PC-3 (cell line): ENCODE results near the gene DNAL4. TPM values are rescaled to one million over a fixed set of nuclear protein-coding genes. Genes with fewer than 3 reads are reported as not detected.

ENCODE experiments used
- ATAC-seq: fragments of 200-7000 bp; cut with Tn5 transposase; 2 replicates; pipeline ENCODE4 v1.9.1; 2020; ENCODE audit warnings: mild to moderate bottlenecking, moderate library complexity
- BruUV-seq: library from RNA; stranded (reverse); fragments of 400-500 nt; replicated peaks from 2 replicates; lab custom pipeline; 2021; lab: Mats Ljungman, UMichigan
- CTCF ChIA-PET: fragments of 300-600 bp; sonication (Branson Sonifier 250); formaldehyde crosslinking; loops from one replicate; lab custom pipeline; 2022; ENCODE audit warnings: antibody characterized with exemption; lab: Charles Lee
- POLR2A ChIA-PET: fragments of 300-600 bp; sonication (Branson Sonifier 250); formaldehyde crosslinking; loops from one replicate; lab custom pipeline; 2022; ENCODE audit warnings: antibody characterized with exemption; ENCODE audit not compliant: unreplicated experiment; lab: Charles Lee
- DNase-seq: peaks from one replicate; pipeline ENCODE4 v3.0.0-alpha.2; 2015
- H2AFZ ChIP-seq: fragments of 300-600 bp; sonication (generic); 2 replicates; pipeline ENCODE4 v1.6.0; 2016; ENCODE audit warnings: antibody characterized with exemption, low read length
- H3F3A ChIP-seq: fragments of 300-600 bp; sonication (generic); one replicate; pipeline ENCODE4 v1.6.0; 2017; ENCODE audit warnings: antibody characterized with exemption, low read length, control low read depth, mild to moderate bottlenecking; ENCODE audit not compliant: unreplicated experiment
- H3K27ac ChIP-seq: fragments of 300-600 bp; sonication (generic); 2 replicates; pipeline ENCODE4 v1.5.1; 2016; ENCODE audit warnings: mild to moderate bottlenecking, low read length
- H3K27me3 ChIP-seq: fragments of 300-600 bp; sonication (generic); 2 replicates; pipeline ENCODE4 v1.6.1; 2016; ENCODE audit warnings: low read length, mixed read lengths
- H3K36me3 ChIP-seq: fragments of 300-600 bp; sonication (generic); 2 replicates; pipeline ENCODE4 v1.6.1; 2016; ENCODE audit warnings: low read depth, mixed run types, low read length, mixed read lengths
- H3K4me1 ChIP-seq: fragments of 300-600 bp; sonication (generic); 2 replicates; pipeline ENCODE4 v1.5.1; 2016; ENCODE audit warnings: low read length; ENCODE audit not compliant: insufficient read depth
- H3K4me2 ChIP-seq: fragments of 300-600 bp; sonication (generic); 2 replicates; pipeline ENCODE4 v1.6.0; 2016; ENCODE audit warnings: low read length
- H3K4me3 ChIP-seq: fragments of 300-600 bp; sonication (generic); 2 replicates; pipeline ENCODE4 v1.5.1; 2016; ENCODE audit warnings: mild to moderate bottlenecking, low read length, mixed read lengths
- H3K79me2 ChIP-seq: fragments of 300-600 bp; sonication (generic); 2 replicates; pipeline ENCODE4 v1.6.1; 2017; ENCODE audit warnings: low read length, mixed read lengths
- H3K9ac ChIP-seq: fragments of 300-600 bp; sonication (generic); 2 replicates; pipeline ENCODE4 v1.6.0; 2016; ENCODE audit warnings: mild to moderate bottlenecking, low read length
- H3K9me2 ChIP-seq: fragments of 300-600 bp; sonication (generic); replicated peaks from 2 replicates; pipeline ENCODE4 v1.6.1; 2016; ENCODE audit warnings: mixed run types, low read length, mixed read lengths
- H3K9me3 ChIP-seq: fragments of 300-600 bp; sonication (generic); 2 replicates; pipeline ENCODE4 v1.6.1; 2016; ENCODE audit warnings: low read length, mixed read lengths
- H4K20me1 ChIP-seq: fragments of 300-600 bp; sonication (generic); 2 replicates; pipeline ENCODE4 v1.6.1; 2016; ENCODE audit warnings: low read length, mixed read lengths
- EZH2 ChIP-seq: fragments of 300-600 bp; sonication (generic); IDR thresholded peaks from one replicate; pipeline ENCODE4 v1.6.1; 2017; ENCODE audit warnings: antibody characterized with exemption, mild to moderate bottlenecking, low read length; ENCODE audit not compliant: unreplicated experiment
- EZH2phosphoT487 ChIP-seq: fragments of 300-600 bp; sonication (generic); IDR thresholded peaks from 2 replicates; pipeline ENCODE4 v1.6.1; 2018; ENCODE audit warnings: mild to moderate bottlenecking, antibody characterized with exemption, low read length, borderline replicate concordance
- intact Hi-C: fragments of 100-400 bp; cut with micrococcal nuclease; formaldehyde crosslinking; loops from 2 replicates; pipeline ENCODE4 v1.9.0; 2023
- total RNA-seq: library from RNA; depleted of rRNA; stranded (reverse); fragments of >200 nt; gene quantifications from 2 replicates; pipeline ENCODE4 v1.2.3, GENCODE V29; 2014
- TF ChIP-seq, protein P1 (sequence below): fragments of 300-600 bp; sonication (generic); conservative IDR thresholded peaks from 2 replicates; pipeline ENCODE4 v1.5.1; 2017; ENCODE audit warnings: antibody characterized with exemption, low read depth, mild to moderate bottlenecking, low read length

DNAL4 gene
- total RNA-seq, 1 experiment from 2014 or later, result 22.5 TPM

DNA sequence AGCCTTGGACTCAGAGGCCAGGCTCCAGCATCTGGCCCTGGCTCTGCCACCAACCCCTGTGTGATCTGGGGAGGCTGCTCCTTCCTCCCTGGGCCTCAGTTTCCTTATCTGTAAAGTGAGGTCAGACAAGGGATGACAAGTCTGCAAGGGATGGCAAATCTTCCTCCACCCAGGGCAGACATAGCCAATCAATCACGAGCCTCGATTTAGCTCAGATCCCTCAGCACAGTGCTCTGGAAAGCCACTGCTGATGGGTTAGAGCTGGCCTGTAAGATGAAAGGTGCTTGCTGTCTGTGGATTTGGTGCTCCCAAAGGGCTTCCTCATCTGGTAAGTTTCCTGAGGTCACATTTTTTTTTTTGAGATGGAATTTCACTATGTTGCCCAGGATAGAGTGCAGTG is 29.7 kb upstream of the DNAL4 start:
- H3K4me2 ChIP-seq, result no peak overlapping the region
- H3K9ac ChIP-seq, result no peak overlapping the region
- no peak overlapping the region for H3K4me3 ChIP-seq
- no peaks in the 10 kb centered on the region for H3K9me2 ChIP-seq
- H3K4me1 ChIP-seq, result no peaks in the 10 kb centered on the region
- no peaks in the 10 kb centered on the region for H3K79me2 ChIP-seq
- no peaks in the 10 kb centered on the region for H4K20me1 ChIP-seq
- no TSS peak for BruUV-seq
- no peaks in the 10 kb centered on the region for H3K36me3 ChIP-seq
- H3F3A ChIP-seq, result no peaks in the 10 kb centered on the region
- ATAC-seq (no peak), DNase-seq (no peak)
- CTCF ChIA-PET, result interaction anchor here (0.6 kb wide), 1 partner anchor 32 kb away, joined by 4 read pairs; no protein-coding TSS in a partner anchor
- H3K9me3 ChIP-seq, result no peaks in the 10 kb centered on the region
- TF ChIP-seq, protein P1, sequence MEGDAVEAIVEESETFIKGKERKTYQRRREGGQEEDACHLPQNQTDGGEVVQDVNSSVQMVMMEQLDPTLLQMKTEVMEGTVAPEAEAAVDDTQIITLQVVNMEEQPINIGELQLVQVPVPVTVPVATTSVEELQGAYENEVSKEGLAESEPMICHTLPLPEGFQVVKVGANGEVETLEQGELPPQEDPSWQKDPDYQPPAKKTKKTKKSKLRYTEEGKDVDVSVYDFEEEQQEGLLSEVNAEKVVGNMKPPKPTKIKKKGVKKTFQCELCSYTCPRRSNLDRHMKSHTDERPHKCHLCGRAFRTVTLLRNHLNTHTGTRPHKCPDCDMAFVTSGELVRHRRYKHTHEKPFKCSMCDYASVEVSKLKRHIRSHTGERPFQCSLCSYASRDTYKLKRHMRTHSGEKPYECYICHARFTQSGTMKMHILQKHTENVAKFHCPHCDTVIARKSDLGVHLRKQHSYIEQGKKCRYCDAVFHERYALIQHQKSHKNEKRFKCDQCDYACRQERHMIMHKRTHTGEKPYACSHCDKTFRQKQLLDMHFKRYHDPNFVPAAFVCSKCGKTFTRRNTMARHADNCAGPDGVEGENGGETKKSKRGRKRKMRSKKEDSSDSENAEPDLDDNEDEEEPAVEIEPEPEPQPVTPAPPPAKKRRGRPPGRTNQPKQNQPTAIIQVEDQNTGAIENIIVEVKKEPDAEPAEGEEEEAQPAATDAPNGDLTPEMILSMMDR, result no peak
- TF ChIP-seq EZH2phosphoT487 (no peak), EZH2 (no peak)
- H3K27me3 ChIP-seq, result no peaks in the 10 kb centered on the region
- intact Hi-C loops, result no loop called here
- H3K27ac ChIP-seq, result no peak overlapping the region
- no peak overlapping the region for H2AFZ ChIP-seq
- POLR2A ChIA-PET, result no interaction called here

DNA sequence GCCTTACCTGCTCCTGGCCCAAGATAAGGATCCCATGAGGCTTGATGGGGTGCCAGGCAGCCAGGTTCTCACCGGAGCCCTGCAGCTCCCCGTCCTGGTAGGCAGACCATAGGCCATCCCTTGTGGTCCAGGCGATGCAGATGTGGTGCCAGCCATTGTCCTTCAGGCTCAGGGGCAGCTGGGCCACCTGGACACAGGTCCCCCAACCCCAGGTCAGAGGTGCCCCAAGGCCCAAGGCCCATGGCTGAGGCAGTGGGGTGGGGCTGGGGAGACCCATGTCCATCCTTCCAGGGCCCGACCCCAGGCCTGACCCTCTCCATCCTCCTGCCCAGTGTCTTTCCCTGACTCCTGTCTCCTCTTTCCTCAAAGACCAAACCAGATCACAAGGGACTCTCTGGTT is 29.1 kb upstream of the DNAL4 start:
- no peaks in the 10 kb centered on the region for H3F3A ChIP-seq
- TF ChIP-seq EZH2phosphoT487 (no peak), EZH2 (no peak)
- TF ChIP-seq, protein P1, result no peak
- intact Hi-C loops, result no loop called here
- no peaks in the 10 kb centered on the region for H4K20me1 ChIP-seq
- POLR2A ChIA-PET, result no interaction called here
- no peaks in the 10 kb centered on the region for H3K27me3 ChIP-seq
- no peak overlapping the region for H3K9ac ChIP-seq
- no peaks in the 10 kb centered on the region for H3K9me3 ChIP-seq
- H3K27ac ChIP-seq, result no peak overlapping the region
- H3K36me3 ChIP-seq, result no peaks in the 10 kb centered on the region
- no peaks in the 10 kb centered on the region for H3K9me2 ChIP-seq
- H3K4me1 ChIP-seq, result no peaks in the 10 kb centered on the region
- no TSS peak for BruUV-seq
- CTCF ChIA-PET, result no interaction called here
- DNase-seq (no peak), ATAC-seq (no peak)
- H3K4me2 ChIP-seq, result no peak overlapping the region
- no peaks in the 10 kb centered on the region for H3K79me2 ChIP-seq
- H2AFZ ChIP-seq, result no peak overlapping the region
- no peak overlapping the region for H3K4me3 ChIP-seq

DNA sequence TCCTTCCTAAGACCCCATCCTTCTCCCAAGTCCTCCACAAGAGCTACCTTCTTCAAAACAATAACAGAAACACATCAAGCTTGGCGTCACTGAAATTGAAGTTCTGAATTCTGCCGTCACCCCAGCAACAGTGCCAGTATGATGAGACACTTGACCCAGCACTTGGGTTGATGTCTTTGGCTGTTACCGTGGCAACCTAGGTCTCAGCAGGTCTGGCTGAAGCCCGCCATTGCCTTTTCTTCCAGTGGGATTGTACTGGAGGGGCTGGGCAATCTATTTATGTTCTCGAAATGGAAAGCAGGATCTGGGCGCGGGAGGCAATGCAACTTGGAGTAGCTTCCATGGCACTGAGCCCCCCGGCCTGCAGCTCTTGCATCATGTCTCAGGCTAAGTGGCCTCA is 26.1 kb upstream of the DNAL4 start:
- Histone ChIP-seq H2AFZ (no peak overlapping the region), H3K9me3 (no peaks in the 10 kb centered on the region), H3K4me2 (no peak overlapping the region), H3K36me3 (no peaks in the 10 kb centered on the region), H3K4me3 (no peak overlapping the region), H3F3A (no peaks in the 10 kb centered on the region), H3K79me2 (no peaks in the 10 kb centered on the region), H3K9me2 (no peaks in the 10 kb centered on the region), H3K9ac (no peak overlapping the region), H3K27me3 (peaks cover under 1% of the 10 kb centered on the region; the same call in 1 of the 2 replicates), H3K4me1 (no peaks in the 10 kb centered on the region), H4K20me1 (no peaks in the 10 kb centered on the region), H3K27ac (no peak overlapping the region)
- no peak for DNase-seq
- intact Hi-C loops, result no loop called here
- ChIA-PET CTCF (no interaction called here), POLR2A (no interaction called here)
- no peak for TF ChIP-seq EZH2
- no peak for TF ChIP-seq EZH2phosphoT487
- TF ChIP-seq, protein P1, result no peak
- BruUV-seq, result no TSS peak
- ATAC-seq, result no peak
